ENCODE data around the gene STK17B. TPM values are rescaled to one million over a fixed set of nuclear protein-coding genes. Genes with fewer than 3 reads are reported as not detected.
"Not testable (repeated sequence)": the region's sequence is repeated elsewhere in the genome, so short reads cannot be mapped to it uniquely, and the experiment has no call there.

STK17B gene
- polyA plus RNA-seq, 3 donors: 171 to 296 (median 244) TPM

DNA sequence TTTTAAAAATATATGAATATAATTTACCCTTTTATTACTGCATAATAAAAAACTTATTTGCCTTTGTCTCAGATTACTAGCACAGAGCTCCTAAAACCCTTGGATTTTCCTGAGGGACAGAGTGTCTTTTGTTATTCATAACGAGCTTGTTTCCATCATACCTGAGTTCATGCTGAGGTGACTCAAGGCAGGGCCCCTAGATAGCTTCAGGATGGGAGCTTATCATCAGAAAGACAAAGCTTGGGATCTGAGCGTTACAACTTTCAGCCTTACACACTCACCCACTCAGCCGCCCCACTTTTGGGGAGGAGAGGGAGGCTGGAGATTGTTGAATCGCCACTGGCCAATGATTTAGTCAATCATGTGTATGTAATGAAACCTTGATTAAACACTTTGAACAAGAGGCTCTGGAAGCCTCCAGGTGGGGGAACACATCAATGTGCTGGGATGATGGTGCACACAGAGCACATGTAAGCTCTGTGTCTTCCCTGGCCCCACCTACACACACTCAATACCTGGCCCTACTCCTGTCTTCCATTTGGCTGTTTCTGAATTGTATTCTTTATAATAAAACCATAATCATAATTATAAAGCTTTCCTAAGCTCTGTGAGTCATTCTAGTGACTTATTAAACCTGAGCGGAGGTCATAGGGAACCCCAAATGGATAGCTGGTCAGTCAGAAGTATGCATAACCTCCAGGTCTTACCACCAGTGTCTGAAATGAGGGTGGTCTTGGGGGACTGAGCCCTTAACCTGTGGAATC lies 74.2 kb downstream of the STK17B start:
- no peaks in the 10 kb centered on the region for H3K9me3 ChIP-seq (replicated peaks in 1 of 2; ENCODE audit: control insufficient read depth in 1 of 2, insufficient read depth in 1 of 2, low read length in 2 of 2)
- DNase-seq: no peak
- no peaks in the 10 kb centered on the region for H3K36me3 Mint-ChIP-seq
- intact Hi-C loops (cut with micrococcal nuclease): no loop called here
- H3K9ac ChIP-seq (ENCODE audit: insufficient read depth, low read length, poor library complexity, severe bottlenecking): no peak overlapping the region
- H3K4me2 ChIP-seq (replicated peaks; ENCODE audit: extremely low read depth, low read length, poor library complexity, severe bottlenecking): no peak overlapping the region
- H3K4me1 ChIP-seq (ENCODE audit: control insufficient read depth in 1 of 2, insufficient read depth in 2 of 2, low read length in 2 of 2): peaks cover 11 to 16% of the 10 kb centered on the region in 2 donors
- H3K4me1 Mint-ChIP-seq: peaks cover 21% of the 10 kb centered on the region
- no peaks in the 10 kb centered on the region for H4K20me1 ChIP-seq (ENCODE audit: insufficient read depth, low read length)
- no peak overlapping the region for H3K4me3 ChIP-seq (replicated peaks in 1 of 3; ENCODE audit: low read depth in 2 of 3, low read length in 3 of 3)
- no peak overlapping the region for H3K27ac ChIP-seq (ENCODE audit: low read depth in 1 of 2, low read length in 2 of 2)
- H3K4me3 Mint-ChIP-seq: no peak overlapping the region
- H3K27ac Mint-ChIP-seq: no peak overlapping the region
- H3K27me3 ChIP-seq (ENCODE audit: control insufficient read depth in 2 of 2, insufficient read depth in 2 of 2, low read length in 2 of 2): no peaks in the 10 kb centered on the region
- H3K27me3 Mint-ChIP-seq (ENCODE audit: low read depth in 3 of 3): peaks cover 0 to 1% (median 0%) of the 10 kb centered on the region in 3 donors
- WGBS (ENCODE audit: insufficient coverage): 100% methylated on average over 1 of the region's 5 CpGs
- H2AFZ ChIP-seq (ENCODE audit: insufficient read depth, low read depth, low read length, poor library complexity, severe bottlenecking): no peak overlapping the region
- no peak for TF ChIP-seq CTCF (IDR thresholded peaks at IDR 0.05)
- peaks cover 2 to 16% (median 11%) of the 10 kb centered on the region in 7 donors for H3K9me3 Mint-ChIP-seq
- H3K36me3 ChIP-seq (replicated peaks in 1 of 2; ENCODE audit: control insufficient read depth in 1 of 2, insufficient read depth in 2 of 2, low read length in 2 of 2): no peaks in the 10 kb centered on the region
- no peaks in the 10 kb centered on the region for H3K79me2 ChIP-seq (ENCODE audit: insufficient read depth, low read length)

- TF ChIP-seq CTCF (IDR thresholded peaks at IDR 0.05): no peak
- H3K27me3 ChIP-seq (ENCODE audit: control insufficient read depth in 2 of 2, insufficient read depth in 2 of 2, low read length in 2 of 2): no peaks in the 10 kb centered on the region
- H3K27ac Mint-ChIP-seq: no peak overlapping the region
Measured at GRCh38 chr2:196096264-196096663, 75.1 kb downstream of the STK17B start.

DNA sequence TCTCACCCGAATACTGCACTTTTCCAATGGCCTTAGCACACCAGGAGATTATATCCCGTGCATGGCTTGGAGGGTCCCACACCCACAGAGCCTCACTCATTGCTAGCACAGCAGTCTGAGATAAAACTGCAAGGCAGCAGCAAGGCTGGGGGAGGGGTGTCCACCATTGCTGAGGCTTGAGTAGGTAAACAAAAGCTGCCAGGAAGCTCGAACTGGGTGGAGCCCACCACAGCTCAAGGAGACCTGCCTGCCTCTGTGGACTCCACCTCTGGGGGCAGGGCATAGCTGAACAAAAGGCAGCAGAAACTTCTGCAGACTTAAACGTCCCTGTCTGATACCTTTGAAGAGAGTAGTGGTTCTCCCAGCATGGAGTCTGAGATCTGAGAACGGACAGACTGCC lies 81.9 kb downstream of the STK17B start:
- H3K27me3 Mint-ChIP-seq (ENCODE audit: low read depth in 3 of 3); intact Hi-C loops (cut with micrococcal nuclease); H3K27ac Mint-ChIP-seq; DNase-seq; H3K36me3 Mint-ChIP-seq; H3K4me2 ChIP-seq (replicated peaks; ENCODE audit: extremely low read depth, low read length, poor library complexity, severe bottlenecking); H3K4me1 Mint-ChIP-seq; H3K79me2 ChIP-seq (ENCODE audit: insufficient read depth, low read length); H3K27ac ChIP-seq (ENCODE audit: low read depth in 1 of 2, low read length in 2 of 2); H3K27me3 ChIP-seq (ENCODE audit: control insufficient read depth in 2 of 2, insufficient read depth in 2 of 2, low read length in 2 of 2); H3K9ac ChIP-seq (ENCODE audit: insufficient read depth, low read length, poor library complexity, severe bottlenecking); H2AFZ ChIP-seq (ENCODE audit: insufficient read depth, low read depth, low read length, poor library complexity, severe bottlenecking); H3K4me3 Mint-ChIP-seq; H3K4me3 ChIP-seq (replicated peaks in 1 of 3; ENCODE audit: low read depth in 2 of 3, low read length in 3 of 3); H3K36me3 ChIP-seq (replicated peaks in 1 of 2; ENCODE audit: control insufficient read depth in 1 of 2, insufficient read depth in 2 of 2, low read length in 2 of 2); H3K9me3 ChIP-seq (replicated peaks in 1 of 2; ENCODE audit: control insufficient read depth in 1 of 2, insufficient read depth in 1 of 2, low read length in 2 of 2); H4K20me1 ChIP-seq (ENCODE audit: insufficient read depth, low read length); H3K4me1 ChIP-seq (ENCODE audit: control insufficient read depth in 1 of 2, insufficient read depth in 2 of 2, low read length in 2 of 2): not testable (repeated sequence)
- WGBS (ENCODE audit: insufficient coverage): 100% methylated on average over 1 of the region's 5 CpGs
- H3K9me3 Mint-ChIP-seq: peaks cover 11 to 21% (median 14%) of the 10 kb centered on the region in 7 donors

More at GRCh38 chr2:196096264-196096663, 75.1 kb downstream of the STK17B start:
- Histone ChIP-seq H2AFZ (ENCODE audit: insufficient read depth, low read depth, low read length, poor library complexity, severe bottlenecking) (no peak overlapping the region), H3K9ac (ENCODE audit: insufficient read depth, low read length, poor library complexity, severe bottlenecking) (no peak overlapping the region), H3K36me3 (replicated peaks in 1 of 2; ENCODE audit: control insufficient read depth in 1 of 2, insufficient read depth in 2 of 2, low read length in 2 of 2) (no peaks in the 10 kb centered on the region), H3K4me2 (replicated peaks; ENCODE audit: extremely low read depth, low read length, poor library complexity, severe bottlenecking) (no peak overlapping the region), H4K20me1 (ENCODE audit: insufficient read depth, low read length) (no peaks in the 10 kb centered on the region), H3K9me3 (replicated peaks in 1 of 2; ENCODE audit: control insufficient read depth in 1 of 2, insufficient read depth in 1 of 2, low read length in 2 of 2) (no peaks in the 10 kb centered on the region), H3K27ac (ENCODE audit: low read depth in 1 of 2, low read length in 2 of 2) (no peak overlapping the region), H3K4me1 (ENCODE audit: control insufficient read depth in 1 of 2, insufficient read depth in 2 of 2, low read length in 2 of 2) (peaks cover 6 to 11% of the 10 kb centered on the region in 2 donors), H3K4me3 (replicated peaks in 1 of 3; ENCODE audit: low read depth in 2 of 3, low read length in 3 of 3) (no peak overlapping the region), H3K79me2 (ENCODE audit: insufficient read depth, low read length) (no peaks in the 10 kb centered on the region)
- Mint-ChIP-seq H3K9me3 (peaks cover 3 to 18% (median 11%) of the 10 kb centered on the region in 7 donors), H3K27me3 (ENCODE audit: low read depth in 3 of 3) (peaks cover 0 to 1% (median 0%) of the 10 kb centered on the region in 3 donors), H3K4me1 (peaks cover 15% of the 10 kb centered on the region), H3K36me3 (no peaks in the 10 kb centered on the region), H3K4me3 (no peak overlapping the region)
- intact Hi-C loops (cut with micrococcal nuclease): no loop called here
- no peak for DNase-seq
- no CpG with 5 or more reads among the region's 4 CpGs for WGBS (ENCODE audit: insufficient coverage)

All from CD14-positive monocyte (primary cell).